Prostate gland (tissue), 2 donors: ENCODE results near the gene SORBS1.

Experiments
- CTCF ChIP-seq, 4 experiments: fragments of 200-600 bp in 2 of 4; fragments of 450-650 bp in 2 of 4; sonication (generic) in 2 of 4; IDR thresholded peaks; 1 replicate in 3 of 4; 2 replicates in 1 of 4; pipeline ENCODE4 v1.5.1; 2016 to 2019; ENCODE audit warnings: antibody characterized with exemption in 4 of 4, mild to moderate bottlenecking in 2 of 4, moderate library complexity in 2 of 4
- POLR2A ChIP-seq: fragments of 450-650 bp; IDR thresholded peaks from one replicate; pipeline ENCODE4 v1.6.1; 2016; ENCODE audit warnings: antibody characterized with exemption, mild to moderate bottlenecking
- POLR2AphosphoS5 ChIP-seq: sonication (generic); formaldehyde crosslinking; IDR thresholded peaks from one replicate; pipeline ENCODE4 v1.6.1; 2017; ENCODE audit warnings: antibody characterized with exemption

- TF ChIP-seq POLR2AphosphoS5 (no peak), POLR2A (no peak), CTCF (IDR thresholded peaks at IDR 0.05) (no peak)
These were observed 644 bp downstream of the SORBS1 start for GRCh38 chr10:95560278-95561176.
